Stimulated activated CD4-positive, alpha-beta T cell treated with anti-CD3 and anti-CD28 coated beads, Interleukin-15, amount 100 ng/mL, for 24 hours (primary cell): ENCODE data around the gene HIF3A.

ENCODE experiments used
- DNase-seq: peaks from one replicate; pipeline ENCODE4 v3.0.0-alpha.2; 2020

HIF3A gene

GRCh38 chr19:46386996-46387712 is 90.3 kb downstream of the HIF3A start:
- no peak for DNase-seq

GRCh38 chr19:46387713-46388130 is 90.9 kb downstream of the HIF3A start:
- no peak for DNase-seq

- no peak for DNase-seq
Observed at GRCh38 chr19:46388311-46389095, 91.7 kb downstream of the HIF3A start.

GRCh38 chr19:46390121-46390858 is 93.4 kb downstream of the HIF3A start:
- DNase-seq = no peak

GRCh38 chr19:46390866-46391265 is 94.0 kb downstream of the HIF3A start:
- no peak for DNase-seq

GRCh38 chr19:46391296-46392251 is 94.7 kb downstream of the HIF3A start:
- DNase-seq = no peak

GRCh38 chr19:46392252-46392801 is 95.5 kb downstream of the HIF3A start:
- DNase-seq = no peak

- DNase-seq = no peak
Observed at GRCh38 chr19:46392837-46393236, 96.0 kb downstream of the HIF3A start.
